ENCODE measurements around the gene ANLN. TPM values are rescaled to one million over a fixed set of nuclear protein-coding genes. Genes with fewer than 3 reads are reported as not detected.

The ANLN gene
- total and polyA plus RNA-seq, 9 of the 15 experiments (the other 6 are each of a cell fraction or from before 2014, with no cell fraction given), result 18.1 to 66.2 (median 38.7) TPM

DNA sequence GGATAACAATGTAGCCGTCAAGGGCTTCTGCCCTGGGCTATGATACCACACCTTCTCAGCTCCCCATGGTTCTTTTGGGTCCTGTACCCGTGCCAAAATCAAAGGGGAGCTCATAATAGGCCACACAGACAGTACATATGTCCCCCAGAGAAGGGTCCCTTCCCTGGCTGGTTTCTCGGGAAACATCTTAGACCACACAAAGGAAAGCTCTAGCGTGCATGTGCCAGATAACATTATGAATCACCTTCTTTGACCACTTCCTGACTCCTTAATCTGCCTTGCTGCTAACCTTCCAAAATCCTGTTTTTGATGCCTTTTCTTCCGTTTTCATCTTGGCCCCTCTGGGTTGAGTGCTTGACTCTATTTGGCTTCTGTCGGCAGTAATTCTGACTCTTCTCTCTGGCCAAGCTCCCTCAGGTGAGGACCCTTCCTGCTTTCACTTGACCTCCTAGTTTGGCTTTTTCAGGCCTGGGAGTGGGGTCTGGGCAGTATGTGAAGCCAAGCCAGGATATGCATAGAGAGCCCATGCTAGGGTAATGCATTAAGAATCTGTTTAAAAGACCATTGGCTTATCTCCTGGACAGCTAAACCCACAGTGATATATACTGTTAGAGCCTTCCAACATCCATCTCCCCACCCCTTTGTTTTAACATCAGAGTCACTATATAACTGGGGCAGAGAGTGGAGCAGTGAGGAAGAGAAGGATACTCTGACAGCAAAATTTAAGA lies 84.8 kb downstream of the ANLN start (continued):
- TF ChIP-seq ZKSCAN8 (CRISPR knock-in tag; IDR thresholded peaks at IDR 0.05), result peak; percentile 44; the same call in 1 of the 2 replicates
- TF ChIP-seq, protein P1, sequence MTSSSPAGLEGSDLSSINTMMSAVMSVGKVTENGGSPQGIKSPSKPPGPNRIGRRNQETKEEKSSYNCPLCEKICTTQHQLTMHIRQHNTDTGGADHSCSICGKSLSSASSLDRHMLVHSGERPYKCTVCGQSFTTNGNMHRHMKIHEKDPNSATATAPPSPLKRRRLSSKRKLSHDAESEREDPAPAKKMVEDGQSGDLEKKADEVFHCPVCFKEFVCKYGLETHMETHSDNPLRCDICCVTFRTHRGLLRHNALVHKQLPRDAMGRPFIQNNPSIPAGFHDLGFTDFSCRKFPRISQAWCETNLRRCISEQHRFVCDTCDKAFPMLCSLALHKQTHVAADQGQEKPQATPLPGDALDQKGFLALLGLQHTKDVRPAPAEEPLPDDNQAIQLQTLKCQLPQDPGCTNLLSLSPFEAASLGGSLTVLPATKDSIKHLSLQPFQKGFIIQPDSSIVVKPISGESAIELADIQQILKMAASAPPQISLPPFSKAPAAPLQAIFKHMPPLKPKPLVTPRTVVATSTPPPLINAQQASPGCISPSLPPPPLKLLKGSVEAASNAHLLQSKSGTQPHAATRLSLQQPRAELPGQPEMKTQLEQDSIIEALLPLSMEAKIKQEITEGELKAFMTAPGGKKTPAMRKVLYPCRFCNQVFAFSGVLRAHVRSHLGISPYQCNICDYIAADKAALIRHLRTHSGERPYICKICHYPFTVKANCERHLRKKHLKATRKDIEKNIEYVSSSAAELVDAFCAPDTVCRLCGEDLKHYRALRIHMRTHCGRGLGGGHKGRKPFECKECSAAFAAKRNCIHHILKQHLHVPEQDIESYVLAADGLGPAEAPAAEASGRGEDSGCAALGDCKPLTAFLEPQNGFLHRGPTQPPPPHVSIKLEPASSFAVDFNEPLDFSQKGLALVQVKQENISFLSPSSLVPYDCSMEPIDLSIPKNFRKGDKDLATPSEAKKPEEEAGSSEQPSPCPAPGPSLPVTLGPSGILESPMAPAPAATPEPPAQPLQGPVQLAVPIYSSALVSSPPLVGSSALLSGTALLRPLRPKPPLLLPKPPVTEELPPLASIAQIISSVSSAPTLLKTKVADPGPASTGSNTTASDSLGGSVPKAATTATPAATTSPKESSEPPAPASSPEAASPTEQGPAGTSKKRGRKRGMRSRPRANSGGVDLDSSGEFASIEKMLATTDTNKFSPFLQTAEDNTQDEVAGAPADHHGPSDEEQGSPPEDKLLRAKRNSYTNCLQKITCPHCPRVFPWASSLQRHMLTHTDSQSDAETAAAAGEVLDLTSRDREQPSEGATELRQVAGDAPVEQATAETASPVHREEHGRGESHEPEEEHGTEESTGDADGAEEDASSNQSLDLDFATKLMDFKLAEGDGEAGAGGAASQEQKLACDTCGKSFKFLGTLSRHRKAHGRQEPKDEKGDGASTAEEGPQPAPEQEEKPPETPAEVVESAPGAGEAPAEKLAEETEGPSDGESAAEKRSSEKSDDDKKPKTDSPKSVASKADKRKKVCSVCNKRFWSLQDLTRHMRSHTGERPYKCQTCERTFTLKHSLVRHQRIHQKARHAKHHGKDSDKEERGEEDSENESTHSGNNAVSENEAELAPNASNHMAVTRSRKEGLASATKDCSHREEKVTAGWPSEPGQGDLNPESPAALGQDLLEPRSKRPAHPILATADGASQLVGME (CRISPR knock-in tag; IDR thresholded peaks at IDR 0.05), result no peak
- peak; percentile 92 for TF ChIP-seq TCF3 (CRISPR knock-in tag; IDR thresholded peaks at IDR 0.05)
- no peak for TF ChIP-seq ZNF707 (CRISPR knock-in tag; conservative IDR thresholded peaks at IDR 0.05)
- TF ChIP-seq SMAD1 (IDR thresholded peaks at IDR 0.05; ENCODE audit: low read depth, low read length, partially characterized antibody), result no peak
- no peak for TF ChIP-seq NFIX (CRISPR knock-in tag; IDR thresholded peaks at IDR 0.05; ENCODE audit: low read depth)
- TF ChIP-seq TARDBP (IDR thresholded peaks at IDR 0.05), result no peak
- TF ChIP-seq, protein P2, sequence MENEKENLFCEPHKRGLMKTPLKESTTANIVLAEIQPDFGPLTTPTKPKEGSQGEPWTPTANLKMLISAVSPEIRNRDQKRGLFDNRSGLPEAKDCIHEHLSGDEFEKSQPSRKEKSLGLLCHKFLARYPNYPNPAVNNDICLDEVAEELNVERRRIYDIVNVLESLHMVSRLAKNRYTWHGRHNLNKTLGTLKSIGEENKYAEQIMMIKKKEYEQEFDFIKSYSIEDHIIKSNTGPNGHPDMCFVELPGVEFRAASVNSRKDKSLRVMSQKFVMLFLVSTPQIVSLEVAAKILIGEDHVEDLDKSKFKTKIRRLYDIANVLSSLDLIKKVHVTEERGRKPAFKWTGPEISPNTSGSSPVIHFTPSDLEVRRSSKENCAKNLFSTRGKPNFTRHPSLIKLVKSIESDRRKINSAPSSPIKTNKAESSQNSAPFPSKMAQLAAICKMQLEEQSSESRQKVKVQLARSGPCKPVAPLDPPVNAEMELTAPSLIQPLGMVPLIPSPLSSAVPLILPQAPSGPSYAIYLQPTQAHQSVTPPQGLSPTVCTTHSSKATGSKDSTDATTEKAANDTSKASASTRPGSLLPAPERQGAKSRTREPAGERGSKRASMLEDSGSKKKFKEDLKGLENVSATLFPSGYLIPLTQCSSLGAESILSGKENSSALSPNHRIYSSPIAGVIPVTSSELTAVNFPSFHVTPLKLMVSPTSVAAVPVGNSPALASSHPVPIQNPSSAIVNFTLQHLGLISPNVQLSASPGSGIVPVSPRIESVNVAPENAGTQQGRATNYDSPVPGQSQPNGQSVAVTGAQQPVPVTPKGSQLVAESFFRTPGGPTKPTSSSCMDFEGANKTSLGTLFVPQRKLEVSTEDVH (IDR thresholded peaks at IDR 0.05; ENCODE audit: low read depth, partially characterized antibody), result no peak
- TF ChIP-seq ZEB2 (IDR thresholded peaks at IDR 0.05), result 0 out of 2 replicates have a peak, but pooled peaks have one; percentile 20
- TF ChIP-seq KDM2B (CRISPR knock-in tag; IDR thresholded peaks at IDR 0.05), result no peak
- TF ChIP-seq XRCC5 (IDR thresholded peaks at IDR 0.05; ENCODE audit: low read depth, low read length), result no peak
- TF ChIP-seq, protein P3, sequence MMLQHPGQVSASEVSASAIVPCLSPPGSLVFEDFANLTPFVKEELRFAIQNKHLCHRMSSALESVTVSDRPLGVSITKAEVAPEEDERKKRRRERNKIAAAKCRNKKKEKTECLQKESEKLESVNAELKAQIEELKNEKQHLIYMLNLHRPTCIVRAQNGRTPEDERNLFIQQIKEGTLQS (IDR thresholded peaks at IDR 0.05), result no peak; the same call in 1 of the 2 replicates
- TF ChIP-seq, protein P3 (CRISPR knock-in tag; conservative IDR thresholded peaks at IDR 0.05), result no peak
- no peak for TF ChIP-seq ZNF263 (CRISPR knock-in tag; IDR thresholded peaks at IDR 0.05; ENCODE audit: borderline replicate concordance)
- no peak for TF ChIP-seq BRD9 (IDR thresholded peaks at IDR 0.05; ENCODE audit: low read depth, partially characterized antibody)
- TF ChIP-seq ZNF274 (IDR thresholded peaks at IDR 0.05; ENCODE audit: borderline replicate concordance, low read depth, low read length), result no peak
- no peak for TF ChIP-seq DNMT1 (IDR thresholded peaks at IDR 0.05)
- TF ChIP-seq ZNF764 (CRISPR knock-in tag; IDR thresholded peaks at IDR 0.05; ENCODE audit: low read depth), result no peak
- no peak for TF ChIP-seq HDAC3 (IDR thresholded peaks at IDR 0.05; ENCODE audit: borderline replicate concordance, partially characterized antibody)
- no peak for TF ChIP-seq CHD2 (IDR thresholded peaks at IDR 0.05; ENCODE audit: low read depth, low read length)
